Ureter (tissue), 1 donor: ENCODE measurements around the gene UPK1A. TPM values are rescaled to one million over a fixed set of nuclear protein-coding genes. Genes with fewer than 3 reads are reported as not detected.
"Not testable (repeated sequence)": the region's sequence is repeated elsewhere in the genome, so short reads cannot be mapped to it uniquely, and the experiment has no call there.

Experiments used
- DNase-seq: peaks from one replicate; pipeline ENCODE4 v3.0.0-alpha.2; 2020; ENCODE audit warnings: low spot score
- total RNA-seq: library from RNA; stranded (reverse); gene quantifications from one replicate; pipeline ENCODE4 v1.2.4, GENCODE V29; 2023
- donor health status: DM: yes; HTN: yes; CAD: no.

The UPK1A gene
- total RNA-seq, 1 donor from 2014 or later = 631 TPM

GRCh38 chr19:35644206-35644986, 21.9 kb upstream of the UPK1A start:
- peak; percentile 96 for DNase-seq

DNA sequence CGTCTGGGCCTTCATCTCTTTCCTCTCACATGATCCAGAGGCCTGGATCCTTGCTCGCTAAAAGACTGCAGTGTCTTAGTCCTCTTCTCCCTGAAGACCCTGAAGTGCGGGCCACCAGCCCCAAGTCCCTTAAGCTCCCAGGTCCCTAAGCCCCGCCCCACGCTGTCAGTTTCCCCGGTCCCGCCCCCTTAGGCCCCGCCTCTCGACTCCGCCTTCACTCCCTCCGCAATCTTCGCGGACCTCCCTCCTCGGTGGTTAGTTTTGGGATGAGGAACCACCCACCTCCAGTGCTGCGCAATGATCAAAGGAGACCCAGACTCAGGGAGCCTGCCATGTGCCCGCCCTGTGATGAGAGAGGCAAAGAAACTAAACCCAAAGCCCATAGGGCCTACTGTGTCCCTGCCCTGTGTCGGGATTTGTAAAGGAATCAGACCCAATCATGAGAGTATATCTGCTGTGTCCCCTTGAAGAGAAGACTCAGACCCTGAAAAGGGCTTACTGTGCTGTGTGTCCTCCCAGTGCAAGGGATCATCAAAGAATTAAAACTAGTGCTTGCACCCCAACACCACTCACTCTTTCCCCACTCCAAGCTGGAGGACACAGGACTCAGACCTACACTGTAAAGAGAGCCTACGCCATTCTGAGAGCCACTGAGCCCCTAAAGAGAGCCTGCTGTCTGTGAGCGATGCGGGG, 21.2 kb upstream of the UPK1A start:
- DNase-seq = peak; percentile 86

GRCh38 chr19:35645680-35646511, 20.4 kb upstream of the UPK1A start:
- DNase-seq = no peak

DNA sequence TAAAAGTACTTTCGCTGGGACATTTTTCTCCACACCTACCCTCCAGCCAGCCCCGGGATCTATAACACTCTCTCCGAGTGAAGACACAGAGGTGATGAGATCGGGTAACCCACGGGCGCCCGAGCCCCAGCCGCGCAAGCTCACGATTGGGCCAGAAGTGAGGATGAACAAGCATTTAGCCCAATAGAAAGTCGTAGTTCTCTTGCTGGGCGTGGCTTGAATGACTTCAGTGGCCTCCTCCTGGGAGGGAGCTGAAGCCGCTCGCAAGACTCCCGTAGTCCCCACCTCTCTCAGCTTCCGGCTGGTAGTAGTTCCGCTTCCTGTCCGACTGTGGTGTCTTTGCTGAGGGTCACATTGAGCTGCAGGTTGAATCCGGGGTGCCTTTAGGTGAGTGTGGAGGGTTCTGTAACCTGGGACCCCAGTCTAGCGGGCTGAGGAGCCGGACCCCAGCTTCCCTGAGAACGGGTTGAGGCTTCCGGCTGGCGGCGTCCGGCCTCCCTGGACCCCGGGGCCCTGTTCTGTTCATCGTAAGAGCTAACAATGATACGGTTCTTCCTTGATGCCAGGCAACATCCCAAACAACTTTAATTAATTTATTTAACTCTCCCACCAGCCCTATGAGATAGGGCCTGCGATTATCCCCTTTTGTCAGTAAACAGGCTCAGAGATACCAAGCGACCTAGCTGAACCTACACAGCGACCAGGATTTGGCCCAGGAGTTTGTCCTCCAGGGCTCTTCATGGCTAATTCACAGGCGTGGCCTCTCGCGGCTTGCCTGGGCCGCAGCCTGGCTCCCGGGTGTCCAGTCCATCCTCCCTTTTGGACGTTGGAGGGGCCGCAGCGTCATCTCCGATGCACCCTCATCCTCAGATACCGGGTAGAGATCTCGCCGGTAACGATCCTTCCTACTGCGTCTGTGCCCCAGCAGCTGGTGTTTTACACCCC, 18.0 kb upstream of the UPK1A start, which contains the start of gene COX6B1:
Gene COX6B1 (plus strand): TSS at position 307 of the 945 bp plus-strand sequence. CDS start 2,921 bp downstream, outside the sequence.
- peak; percentile 95 for DNase-seq

- DNase-seq = no peak
Measured at GRCh38 chr19:35650581-35650980, 15.7 kb upstream of the UPK1A start.

- not testable (repeated sequence) for DNase-seq
Measured at GRCh38 chr19:35654828-35655227, 11.5 kb upstream of the UPK1A start.

- no peak for DNase-seq
Measured at GRCh38 chr19:35655600-35655999, 10.7 kb upstream of the UPK1A start.

- DNase-seq = no peak
Measured at GRCh38 chr19:35656700-35657099, 9.6 kb upstream of the UPK1A start.

DNA sequence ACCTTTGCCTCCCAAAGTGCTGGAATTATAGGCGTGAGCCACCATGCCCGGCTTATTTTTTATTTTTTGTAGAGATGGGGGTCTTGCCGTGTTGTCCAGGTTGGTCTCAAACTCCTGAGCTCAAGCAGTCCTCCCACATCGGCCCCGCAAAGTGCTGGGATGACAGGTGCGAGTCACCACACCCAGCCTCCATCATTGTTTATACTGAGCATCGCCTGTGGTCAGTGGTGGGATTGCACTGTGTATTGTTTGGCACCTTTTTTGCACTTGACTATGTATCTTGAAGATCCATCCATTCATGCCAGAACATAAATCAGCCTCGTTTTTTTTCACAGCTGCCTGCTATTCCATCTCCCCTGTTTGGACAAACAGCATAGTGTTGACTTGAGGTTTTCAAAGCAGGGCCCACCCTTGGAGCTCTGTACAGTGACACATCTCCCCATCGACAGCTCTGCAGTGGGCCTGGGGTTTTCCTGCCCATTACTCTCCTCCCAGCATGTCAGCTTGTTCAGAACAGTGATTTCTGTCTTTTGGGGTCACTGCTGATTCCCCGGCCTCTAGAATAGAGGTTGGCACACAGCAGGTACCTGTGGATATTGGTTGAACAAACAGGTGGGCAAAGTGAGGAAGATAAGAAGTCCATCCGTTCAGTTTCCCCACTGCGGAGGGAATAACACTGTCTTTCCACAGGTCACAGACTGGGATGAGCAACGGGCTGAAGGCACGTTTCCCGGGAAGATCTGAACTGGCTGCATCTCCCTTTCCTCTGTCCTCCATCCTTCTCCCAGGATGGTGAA, 8.2 kb upstream of the UPK1A start:
- no peak for DNase-seq

GRCh38 chr19:35661995-35662340, 4.3 kb upstream of the UPK1A start:
- no peak for DNase-seq

GRCh38 chr19:35663981-35664380, 2.3 kb upstream of the UPK1A start:
- no peak for DNase-seq

DNA sequence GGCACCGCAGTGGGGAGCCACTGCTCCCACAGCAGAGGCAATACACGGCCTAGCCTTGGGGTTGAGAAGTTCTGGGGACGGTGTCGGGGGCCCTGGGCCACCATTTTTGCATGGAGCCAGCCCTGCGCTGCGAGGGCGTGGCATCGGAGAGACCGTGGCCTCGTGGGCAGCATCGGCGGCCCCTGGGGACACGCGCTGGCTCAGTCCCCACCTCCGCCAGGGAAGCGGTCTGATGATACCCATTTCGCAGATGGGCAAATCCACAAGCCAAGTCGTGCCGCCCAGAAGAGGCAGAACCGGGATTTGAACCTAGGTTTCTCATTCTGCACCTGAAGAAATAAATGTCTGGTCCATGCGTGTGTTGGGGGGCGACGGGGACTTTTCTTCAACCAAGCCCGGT, 1.2 kb upstream of the UPK1A start:
- no peak for DNase-seq

DNA sequence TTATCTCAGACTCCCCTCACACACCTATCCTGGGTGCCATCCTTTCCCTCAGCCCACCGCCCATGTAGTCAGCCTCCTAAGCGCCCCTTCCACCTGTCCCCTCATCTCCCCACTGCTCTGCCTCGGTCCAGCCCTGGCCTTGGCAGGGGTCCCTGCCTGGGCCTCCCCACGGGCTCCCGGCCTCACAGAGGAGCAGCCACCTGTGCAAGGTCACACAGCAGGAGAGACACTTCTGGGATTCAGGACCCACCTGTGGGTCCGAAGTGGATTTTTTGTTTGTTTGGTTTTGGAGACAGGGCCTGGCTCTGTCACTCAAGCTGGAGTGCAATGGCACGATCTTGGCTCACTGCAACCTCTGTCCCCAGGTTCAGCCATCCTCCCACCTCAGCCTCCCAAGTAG, 713 bp upstream of the UPK1A start:
- no peak for DNase-seq

DNA sequence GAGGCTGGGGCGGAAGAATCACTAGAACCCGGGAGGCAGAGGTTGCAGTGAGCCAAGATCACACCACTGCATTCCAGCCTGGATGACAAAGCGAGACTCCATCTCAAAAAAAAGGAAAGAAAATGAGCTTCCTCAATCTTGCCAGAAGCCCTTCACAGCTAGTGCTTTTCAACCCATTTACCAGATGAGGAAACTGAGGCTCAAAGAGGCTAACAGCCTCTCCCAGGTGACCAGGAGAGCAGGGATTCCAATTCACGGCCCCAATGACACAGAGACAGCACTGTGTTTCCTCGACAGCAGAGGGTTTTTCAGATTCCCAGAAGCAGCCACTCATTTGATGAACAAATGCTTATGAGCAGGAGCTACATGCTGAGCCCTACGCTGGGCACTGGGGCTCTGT, 3.2 kb downstream of the UPK1A start:
- no peak for DNase-seq

DNA sequence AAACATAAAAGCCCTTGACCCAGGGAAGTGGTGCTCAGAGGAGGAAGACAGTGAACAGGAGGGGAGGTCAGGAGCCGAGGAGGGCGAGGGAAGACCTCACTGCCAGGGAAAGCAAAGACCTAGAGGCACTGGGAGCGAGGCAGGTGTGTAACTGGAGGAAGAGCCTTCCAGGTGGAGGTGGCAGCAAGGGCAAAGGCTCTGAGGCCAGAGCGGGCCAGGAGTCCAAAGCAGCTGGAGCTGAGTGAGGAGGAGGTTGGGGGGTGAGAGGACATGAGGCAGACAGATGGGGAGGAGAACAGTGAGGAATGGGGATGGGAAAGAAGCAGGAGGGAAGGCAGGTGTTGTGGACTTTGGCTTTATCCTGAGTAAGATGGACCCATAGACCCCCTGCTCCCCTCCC, 3.7 kb downstream of the UPK1A start:
- no peak for DNase-seq

DNA sequence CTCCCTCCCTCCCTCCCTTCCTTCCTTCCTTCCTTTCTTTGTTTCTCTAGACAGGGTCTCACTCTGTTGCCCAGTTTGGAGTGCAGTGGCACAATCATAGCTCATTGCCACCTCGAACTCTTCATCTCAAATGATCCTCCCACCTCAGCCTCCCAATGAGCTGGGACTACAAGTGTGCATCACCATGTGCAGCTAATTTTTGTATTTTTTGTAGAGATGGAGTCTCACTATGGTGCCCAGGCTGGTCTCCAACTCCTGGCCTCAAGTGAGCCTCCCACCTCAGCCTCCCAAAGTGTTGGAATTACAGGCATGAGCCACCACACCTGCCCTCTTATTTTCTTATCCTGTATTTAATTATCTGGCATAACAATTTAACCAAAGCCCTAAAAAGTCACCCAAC, 4.4 kb downstream of the UPK1A start:
- DNase-seq = no peak

- DNase-seq = no peak
Measured at GRCh38 chr19:35671818-35672217, 5.5 kb downstream of the UPK1A start.

GRCh38 chr19:35673121-35673804, 6.9 kb downstream of the UPK1A start:
- DNase-seq = no peak

GRCh38 chr19:35675589-35676140, 9.3 kb downstream of the UPK1A start:
- DNase-seq = no peak

GRCh38 chr19:35689836-35690235, 23.5 kb downstream of the UPK1A start:
- DNase-seq = no peak
